IPS DF 4.7 (cell line): Measurements from ENCODE around the gene GLYATL3.

Experiments
- DNase-seq: peaks from one replicate; pipeline ENCODE4 v3.0.0-alpha.2; 2013; ENCODE audit warnings: low spot score; ENCODE audit errors: extremely low read depth

The GLYATL3 gene

GRCh38 chr6:49514571-49515484 lies 15.1 kb downstream of the GLYATL3 start:
- DNase-seq: no peak

DNA sequence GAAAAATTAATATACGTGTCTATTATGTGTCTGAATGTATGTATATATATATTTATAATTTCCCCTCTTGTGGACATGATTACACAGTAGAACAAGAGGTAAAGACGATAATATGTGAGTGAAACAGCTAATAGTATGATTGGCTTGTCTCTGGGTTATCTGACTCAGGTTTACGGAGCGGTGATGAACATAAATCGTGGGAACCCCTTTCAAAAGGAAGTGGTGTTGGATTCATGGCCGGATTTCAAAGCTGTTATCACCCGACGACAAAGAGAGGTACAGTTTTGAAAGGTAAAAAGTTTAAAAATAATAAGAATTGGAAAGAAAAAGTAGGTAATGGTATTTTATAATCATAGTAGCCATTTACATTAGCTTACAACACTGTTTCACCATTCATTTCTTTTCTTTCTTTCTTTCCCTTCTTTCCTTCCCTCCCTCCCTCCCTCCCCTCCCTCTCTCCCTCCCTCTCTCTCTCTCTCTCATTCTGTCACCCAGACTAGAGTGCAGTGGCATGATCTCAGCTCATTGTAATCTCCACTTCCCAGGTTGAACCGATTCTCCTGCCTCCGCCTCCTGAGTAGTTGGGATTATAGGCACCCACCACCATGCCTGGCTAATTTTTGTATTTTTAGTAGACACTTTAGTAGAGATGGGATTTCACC lies 15.9 kb downstream of the GLYATL3 start:
- DNase-seq: no peak

DNA sequence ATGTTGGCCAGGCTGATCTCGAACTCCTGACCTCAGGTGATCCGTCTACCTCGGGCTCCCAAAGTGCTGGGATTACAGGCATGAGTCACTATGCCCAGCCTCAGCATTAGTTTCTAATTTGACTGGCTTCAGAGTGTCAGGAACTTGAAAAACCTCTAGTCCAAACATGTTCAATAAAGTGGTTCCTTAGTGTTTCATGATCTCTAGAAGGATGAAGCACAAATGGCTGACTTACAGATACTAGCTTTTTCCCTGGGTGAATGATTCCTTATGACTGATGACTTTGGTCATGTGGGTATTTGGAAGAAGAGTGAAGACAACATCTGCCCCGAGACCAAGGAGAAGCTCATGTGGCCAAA lies 16.4 kb downstream of the GLYATL3 start:
- no peak for DNase-seq

GRCh38 chr6:49517919-49518318 lies 18.2 kb downstream of the GLYATL3 start:
- no peak for DNase-seq

DNA sequence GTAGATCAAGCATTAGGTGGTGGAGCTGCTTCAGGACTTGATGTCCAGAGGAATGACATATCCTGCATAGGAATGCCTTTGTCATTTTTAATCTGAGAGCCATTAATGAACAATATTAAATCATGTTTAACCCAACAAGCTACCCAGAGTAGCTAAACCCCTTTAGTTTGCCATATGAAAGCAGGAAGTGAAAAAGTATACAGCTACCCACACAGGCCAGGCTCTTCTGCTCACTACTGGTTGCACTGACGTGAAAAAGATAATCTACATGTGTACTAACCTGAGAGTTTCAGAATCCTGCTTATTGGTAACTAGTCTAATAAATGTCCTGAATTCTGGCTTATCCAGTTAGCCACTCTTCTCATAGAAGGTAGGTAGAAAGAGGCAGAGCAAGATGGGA lies 19.9 kb downstream of the GLYATL3 start:
- no peak for DNase-seq

GRCh38 chr6:49522710-49523593 lies 23.2 kb downstream of the GLYATL3 start:
- DNase-seq: no peak

DNA sequence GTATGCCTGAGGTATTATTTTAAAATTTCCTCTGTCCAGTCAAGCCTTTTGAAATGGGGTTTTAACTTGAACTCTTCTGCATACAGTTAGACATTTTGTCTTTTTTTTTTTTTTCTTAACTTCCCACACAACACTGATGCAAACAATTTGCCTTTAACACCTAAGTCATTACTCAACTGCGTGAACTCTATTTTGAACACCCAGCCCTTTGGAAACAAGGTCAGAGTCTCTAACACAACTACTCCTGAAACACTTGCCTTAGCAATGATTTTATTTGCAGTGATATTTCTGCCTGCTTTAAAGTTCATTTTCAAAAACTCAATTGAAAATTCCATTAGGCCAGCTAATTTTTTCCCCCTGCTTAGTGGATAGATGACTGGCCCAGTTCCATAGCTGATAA lies 24.2 kb downstream of the GLYATL3 start:
- no peak for DNase-seq

DNA sequence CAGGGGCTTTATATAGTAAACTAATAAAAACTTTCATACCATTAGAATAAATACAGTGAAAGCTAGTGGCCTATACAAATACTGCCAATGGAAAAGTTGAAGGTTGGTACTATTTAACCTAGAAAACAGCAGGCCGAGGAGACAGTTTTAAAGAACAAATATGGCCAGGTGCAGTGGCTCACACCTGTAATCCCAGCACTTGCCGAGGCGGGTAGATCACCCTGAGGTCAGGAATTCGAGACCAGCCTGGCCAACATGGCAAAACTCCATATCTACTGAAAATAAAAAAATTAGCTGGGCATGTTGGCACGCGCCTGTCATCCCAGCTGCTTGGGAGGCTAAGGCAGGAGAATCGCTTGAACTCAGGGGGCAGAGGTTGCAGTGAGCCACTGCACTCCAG lies 24.8 kb downstream of the GLYATL3 start:
- no peak for DNase-seq

DNA sequence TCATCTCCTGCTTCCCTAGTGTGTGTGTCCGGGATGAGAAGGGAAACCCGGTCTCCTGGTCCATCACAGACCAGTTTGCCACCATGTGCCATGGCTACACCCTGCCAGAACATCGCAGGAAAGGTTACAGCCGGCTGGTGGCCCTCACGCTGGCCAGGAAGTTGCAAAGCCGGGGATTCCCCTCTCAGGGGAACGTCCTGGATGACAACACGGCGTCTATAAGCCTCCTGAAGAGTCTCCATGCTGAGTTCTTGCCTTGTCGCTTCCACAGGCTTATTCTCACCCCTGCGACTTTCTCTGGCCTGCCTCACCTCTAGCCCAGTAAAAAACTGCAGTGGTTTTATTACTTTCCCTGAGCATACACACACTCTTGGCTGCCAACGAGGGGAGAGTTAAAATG lies 26.9 kb downstream of the GLYATL3 start:
- no peak for DNase-seq

DNA sequence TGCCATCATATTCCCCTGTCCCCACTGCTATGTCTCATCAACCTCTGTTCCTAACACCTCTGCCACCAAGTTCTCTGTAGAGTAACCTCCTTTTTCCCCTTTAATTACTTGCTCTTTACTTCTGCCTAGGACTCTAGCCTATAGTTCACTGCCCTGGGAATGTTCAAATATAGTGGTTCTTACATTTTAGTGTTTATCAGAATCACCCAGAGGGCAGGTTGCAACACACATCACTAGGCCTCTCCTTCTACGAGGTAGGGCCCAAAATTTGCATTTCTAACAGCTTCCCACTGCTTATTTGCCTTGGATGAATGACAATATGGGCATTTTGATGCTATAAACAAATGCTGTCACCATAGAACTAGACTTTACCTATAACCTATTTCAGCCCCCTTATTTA lies 27.6 kb downstream of the GLYATL3 start:
- DNase-seq: no peak

DNA sequence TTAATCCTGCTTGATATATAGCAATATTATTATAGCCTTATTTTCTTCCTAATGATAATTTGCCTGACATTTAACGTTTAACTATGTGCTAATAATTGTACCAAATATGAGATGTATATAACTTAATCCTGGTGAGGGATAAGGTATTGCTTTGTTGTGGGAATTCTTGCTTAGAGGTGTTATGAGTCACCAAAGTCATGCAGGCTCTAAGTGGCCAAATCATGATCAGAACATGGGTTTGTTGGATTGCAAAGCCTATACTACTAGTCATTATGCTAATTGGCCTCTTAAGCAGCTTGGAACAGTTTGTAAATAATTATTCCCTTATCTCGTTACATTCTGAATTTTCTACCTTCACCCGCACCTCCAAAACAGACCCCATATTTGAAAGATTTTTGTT lies 28.8 kb downstream of the GLYATL3 start:
- no peak for DNase-seq

DNA sequence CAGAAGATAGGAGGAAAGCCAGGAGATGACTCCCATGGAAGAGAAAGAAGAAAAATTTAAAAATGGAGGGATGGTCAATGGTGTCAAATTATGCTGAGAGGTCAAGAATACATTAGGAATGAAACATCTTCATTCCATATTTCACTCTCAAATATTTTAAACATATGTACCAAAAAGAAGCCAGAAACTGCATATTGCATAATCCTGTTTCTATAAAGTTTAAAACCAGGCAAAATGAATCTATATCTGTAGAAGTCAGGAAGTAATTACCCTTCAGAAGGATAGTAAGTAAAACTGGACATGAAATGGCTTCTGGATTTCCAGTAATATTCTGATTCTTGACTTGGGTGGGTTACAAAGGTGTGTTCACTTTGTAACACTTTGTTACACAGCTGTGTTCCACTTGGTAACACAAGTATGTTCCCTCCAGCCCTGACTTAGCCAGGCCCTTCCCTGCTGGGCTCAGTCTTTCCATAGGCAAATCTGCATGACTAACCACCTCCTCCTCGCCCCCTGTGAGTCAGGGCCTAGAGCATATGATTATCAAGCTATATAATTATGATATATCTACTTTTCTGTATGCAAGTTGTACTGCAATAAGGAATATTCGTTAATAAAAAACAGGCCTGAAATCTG lies 30.5 kb downstream of the GLYATL3 start:
- DNase-seq: no peak

DNA sequence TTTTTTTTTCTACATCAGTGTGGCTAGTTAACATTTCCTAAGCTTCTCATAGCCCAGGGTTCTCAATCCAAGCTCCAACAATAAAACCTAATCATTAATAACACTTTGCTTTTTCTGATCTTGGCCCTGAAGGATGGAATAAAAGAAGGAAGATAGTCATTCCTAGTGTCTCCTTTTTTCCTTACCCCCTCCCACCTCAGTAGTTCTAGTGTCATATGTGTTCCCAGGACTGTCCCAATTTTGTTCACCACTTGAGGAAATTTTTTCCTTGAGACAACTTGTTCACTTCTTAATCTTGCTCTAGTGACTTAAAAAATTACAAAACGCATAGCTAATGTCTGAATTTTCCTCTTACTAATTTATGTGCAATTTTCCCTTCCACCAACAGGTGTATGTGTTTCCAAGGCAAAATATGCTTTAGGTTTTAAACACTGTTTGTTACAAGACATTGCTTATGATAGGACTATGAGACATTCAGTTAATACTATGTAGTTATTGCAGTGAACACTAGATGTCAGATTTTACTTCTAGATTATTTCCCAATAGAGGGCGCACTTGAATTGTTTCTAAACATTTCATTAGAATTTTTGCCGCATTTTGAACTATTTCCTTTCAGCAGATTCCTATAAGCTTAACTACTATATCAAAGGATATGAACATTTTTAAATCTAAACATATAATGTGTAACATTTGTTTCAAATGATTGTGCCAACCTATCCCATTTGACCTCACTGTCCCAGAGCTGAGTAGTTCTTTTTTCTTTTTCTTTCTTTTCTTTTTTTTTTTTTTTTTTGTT lies 32.2 kb downstream of the GLYATL3 start:
- DNase-seq: no peak

DNA sequence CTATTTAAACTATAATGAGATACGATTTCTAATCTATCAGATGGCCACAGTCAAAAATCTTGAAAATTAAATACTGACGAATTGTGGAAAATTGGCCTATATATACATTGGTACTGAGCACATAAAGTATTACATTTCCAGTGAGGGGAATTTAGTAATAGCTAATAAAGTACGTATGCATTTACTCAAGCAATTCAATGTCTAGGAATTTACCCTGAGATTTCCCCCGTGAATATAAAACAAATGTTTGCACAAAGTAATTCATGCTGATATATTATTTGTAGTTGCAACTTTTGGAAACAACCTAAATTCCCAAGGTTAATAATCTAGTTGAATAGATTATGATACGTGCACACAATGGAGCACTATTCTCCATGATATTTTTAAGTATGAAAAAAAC lies 36.1 kb downstream of the GLYATL3 start:
- DNase-seq: no peak

DNA sequence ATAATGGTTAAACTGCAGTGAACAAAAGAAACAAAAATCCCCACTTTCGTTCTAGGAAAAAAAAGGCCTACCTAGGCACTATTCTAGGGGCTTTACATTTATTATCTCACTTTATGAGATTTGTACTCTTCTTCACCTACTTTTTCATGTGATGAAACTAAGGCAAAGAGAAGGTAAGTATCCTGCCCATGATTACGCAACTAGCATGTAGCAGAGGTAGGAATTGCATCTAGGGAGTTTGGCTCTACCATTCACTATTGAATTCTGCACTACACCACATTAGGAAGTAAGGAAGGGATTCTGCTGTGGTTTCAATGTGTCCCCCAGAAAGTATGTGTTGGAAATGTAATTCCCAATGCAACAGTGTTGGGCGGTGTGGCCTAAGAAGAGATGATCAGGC lies 39.4 kb downstream of the GLYATL3 start:
- DNase-seq: no peak

GRCh38 chr6:49540614-49541013 lies 40.9 kb downstream of the GLYATL3 start:
- no peak for DNase-seq

DNA sequence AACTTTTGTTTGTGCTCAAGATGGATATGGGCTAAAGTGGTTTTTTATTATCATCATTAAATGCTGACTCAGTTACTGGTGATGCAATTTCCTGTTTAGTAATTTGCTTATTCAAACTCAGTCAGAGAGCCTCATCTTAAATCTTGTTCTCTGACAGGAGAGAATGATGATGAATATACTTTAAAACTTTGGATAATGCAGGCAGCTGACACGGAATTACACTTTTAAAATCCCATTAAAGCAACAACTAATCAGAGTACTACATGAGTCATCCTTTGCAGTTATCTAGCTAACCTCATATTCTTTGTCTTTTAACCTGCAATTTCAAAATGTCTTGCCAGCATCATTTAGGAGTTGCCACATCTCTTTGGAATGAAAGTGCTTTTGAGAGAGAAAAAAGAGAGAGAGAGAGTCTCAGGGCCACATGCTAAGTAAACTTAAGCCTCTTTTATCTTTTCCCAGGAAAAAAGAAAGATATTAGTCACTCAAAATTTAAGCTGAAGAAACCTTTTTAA lies 41.5 kb downstream of the GLYATL3 start:
- DNase-seq: no peak

DNA sequence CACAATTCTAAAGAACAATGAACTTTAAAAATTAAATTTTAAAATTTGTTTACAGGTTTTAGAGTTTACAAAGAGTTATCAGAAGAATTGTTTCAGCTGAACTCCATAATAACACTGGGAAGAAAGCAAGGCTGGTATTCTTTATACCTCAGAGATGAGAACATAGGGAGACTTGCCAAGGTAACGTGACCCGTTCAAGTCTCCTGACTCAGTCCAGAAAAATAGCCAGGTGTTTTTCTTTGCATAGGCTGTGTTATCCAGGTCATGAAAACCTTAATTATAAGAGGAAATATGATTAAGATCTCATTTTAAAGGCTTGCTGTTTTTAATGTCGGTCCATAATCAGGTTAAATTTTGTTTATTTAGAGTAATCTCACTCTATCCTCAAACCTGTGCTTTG lies 42.2 kb downstream of the GLYATL3 start:
- no peak for DNase-seq

DNA sequence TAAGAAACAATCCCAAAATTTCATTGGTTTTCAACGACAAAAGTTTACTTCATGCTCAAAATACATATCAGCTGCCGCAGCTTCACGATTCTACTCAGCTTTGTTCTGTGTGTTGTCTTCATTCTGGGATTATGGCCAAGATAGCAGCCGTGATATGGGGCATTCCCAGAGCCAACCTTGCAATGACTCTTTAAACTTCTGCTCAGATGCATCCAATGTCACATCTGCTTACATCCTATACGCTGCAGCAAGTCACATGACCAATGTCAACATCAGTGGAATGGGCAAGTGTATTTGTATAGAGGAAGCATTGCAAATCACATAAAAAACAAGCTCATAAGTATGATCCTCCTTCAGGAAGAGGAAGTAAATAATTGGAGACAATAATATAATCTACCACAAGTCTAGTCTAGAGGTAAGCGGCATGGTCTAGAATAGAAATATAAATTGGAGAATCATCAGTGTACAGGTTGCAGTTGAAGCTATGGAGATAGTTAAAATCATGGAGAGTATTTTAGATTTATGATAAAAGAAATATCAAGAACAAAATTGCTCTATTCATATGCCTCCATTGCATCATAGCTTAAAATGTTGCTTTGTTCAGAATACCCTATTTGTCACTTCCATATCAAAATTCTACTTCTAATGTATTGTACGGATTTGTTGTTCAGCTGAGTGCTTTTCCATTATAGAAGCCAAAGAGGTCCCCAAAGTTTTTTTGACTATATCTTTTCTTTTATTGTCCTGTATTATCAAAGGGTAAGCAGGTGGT lies 43.5 kb downstream of the GLYATL3 start:
- no peak for DNase-seq

DNA sequence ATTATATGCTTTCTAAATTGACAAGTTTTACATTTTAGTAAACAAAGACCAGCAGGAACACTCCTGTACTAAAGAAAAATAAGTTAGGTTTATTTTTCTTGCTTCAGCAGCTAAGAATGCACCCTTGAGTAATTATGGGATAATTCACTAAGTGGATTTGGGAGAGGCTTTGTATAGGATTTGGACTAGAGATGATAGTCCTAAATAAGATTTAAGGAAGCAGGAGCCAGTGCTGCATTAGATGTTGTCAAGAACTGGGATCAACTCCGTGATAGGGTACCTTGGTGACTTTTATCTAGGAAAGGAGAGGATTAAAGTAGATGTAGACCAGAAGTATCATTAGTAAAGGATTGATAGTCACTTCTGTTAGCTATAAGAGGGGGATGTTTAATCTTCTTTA lies 46.6 kb downstream of the GLYATL3 start:
- DNase-seq: no peak
